ENCODE results near the gene CD83. TPM values are rescaled to one million over a fixed set of nuclear protein-coding genes. Genes with fewer than 3 reads are reported as not detected.
A peak's percentile ranks its signal among the peaks of the same experiment; 100 is the strongest.

CD83 gene, protein sequence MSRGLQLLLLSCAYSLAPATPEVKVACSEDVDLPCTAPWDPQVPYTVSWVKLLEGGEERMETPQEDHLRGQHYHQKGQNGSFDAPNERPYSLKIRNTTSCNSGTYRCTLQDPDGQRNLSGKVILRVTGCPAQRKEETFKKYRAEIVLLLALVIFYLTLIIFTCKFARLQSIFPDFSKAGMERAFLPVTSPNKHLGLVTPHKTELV
- total RNA-seq (2022) (5.1 and 6.5 TPM in 2 replicates), Bru-seq, nascent RNA (percentile 54 among the genes with signal in this experiment), BruChase-seq, experiment 1, labeled RNA remaining after a 6-hour chase (percentile 48 among the genes with signal in this experiment), BruChase-seq, experiment 2, labeled RNA remaining after a 2-hour chase (percentile 58 among the genes with signal in this experiment)
- long read RNA-seq, transcript CD83-201 (5 exons, 2,471 nt): major isoform, 9 of 10 reads
- long read RNA-seq, partial matches to known transcripts: 0 of 10 reads
- long read RNA-seq, other reads (novel, unspliced or antisense): 1 of 10 reads

DNA sequence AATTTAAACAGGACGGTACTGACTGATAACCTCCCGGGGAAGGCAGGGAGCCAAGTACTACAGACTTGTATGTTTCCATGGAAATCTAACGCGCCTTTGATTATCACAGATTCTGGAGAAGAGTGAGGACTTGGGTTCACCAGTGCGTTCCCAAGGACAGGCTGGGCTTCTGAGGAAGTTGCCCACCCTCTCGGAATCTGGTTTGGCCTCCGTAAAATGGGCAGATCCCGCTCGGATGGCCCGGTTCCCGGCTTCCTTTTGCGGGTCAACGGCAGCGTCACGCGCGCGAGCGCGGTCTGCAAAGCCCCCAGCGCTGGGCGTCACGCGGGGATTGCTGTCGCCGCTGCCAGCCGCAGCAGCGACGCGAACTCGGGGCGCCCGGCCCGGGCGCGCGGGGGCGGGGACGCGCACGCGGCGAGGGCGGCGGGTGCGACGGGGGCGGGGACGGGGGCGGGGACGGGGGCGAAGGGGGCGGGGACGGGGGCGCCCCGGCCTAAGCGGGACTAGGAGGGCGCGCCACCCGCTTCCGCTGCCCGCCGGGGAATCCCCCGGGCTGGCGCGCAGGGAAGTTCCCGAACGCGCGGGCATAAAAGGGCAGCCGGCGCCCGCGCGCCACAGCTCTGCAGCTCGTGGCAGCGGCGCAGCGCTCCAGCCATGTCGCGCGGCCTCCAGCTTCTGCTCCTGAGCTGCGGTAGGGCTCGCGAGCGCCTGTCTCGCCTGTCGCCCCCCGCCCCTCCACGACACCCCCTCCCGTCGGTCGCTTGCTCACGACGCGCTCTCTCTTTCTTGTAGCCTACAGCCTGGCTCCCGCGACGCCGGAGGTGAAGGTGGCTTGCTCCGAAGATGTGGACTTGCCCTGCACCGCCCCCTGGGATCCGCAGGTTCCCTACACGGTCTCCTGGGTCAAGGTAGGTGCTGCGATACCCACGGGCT lies at the start of gene CD83:
TSS of gene CD83 (plus strand) at position 615 of the 933 bp plus-strand sequence. CDS start at position 655, 40 bp downstream.
- DNase-seq: peak; percentile 63
- Mint-ChIP-seq H3K4me1 (ENCODE audit: low read depth, unreplicated experiment) (peaks cover 7% of the 10 kb centered on the region), H3K27me3 (ENCODE audit: unreplicated experiment) (no peaks in the 10 kb centered on the region), H3K9me3 (ENCODE audit: low read depth, unreplicated experiment) (no peaks in the 10 kb centered on the region), H3K4me3 (ENCODE audit: low read depth, unreplicated experiment) (peak within 1 kb of the TSS; percentile 92), H3K36me3 (ENCODE audit: insufficient read depth, unreplicated experiment) (peaks cover 14% of the 10 kb centered on the region), H3K27ac (ENCODE audit: unreplicated experiment) (peak within 1 kb of the TSS; percentile 82)
- CTCF ChIA-PET: no interaction called here
- BruUV-seq (replicated peaks): no TSS peak
- intact Hi-C loops (cut with micrococcal nuclease; ENCODE audit: unreplicated experiment): no loop called here
- TF ChIP-seq, protein P1, sequence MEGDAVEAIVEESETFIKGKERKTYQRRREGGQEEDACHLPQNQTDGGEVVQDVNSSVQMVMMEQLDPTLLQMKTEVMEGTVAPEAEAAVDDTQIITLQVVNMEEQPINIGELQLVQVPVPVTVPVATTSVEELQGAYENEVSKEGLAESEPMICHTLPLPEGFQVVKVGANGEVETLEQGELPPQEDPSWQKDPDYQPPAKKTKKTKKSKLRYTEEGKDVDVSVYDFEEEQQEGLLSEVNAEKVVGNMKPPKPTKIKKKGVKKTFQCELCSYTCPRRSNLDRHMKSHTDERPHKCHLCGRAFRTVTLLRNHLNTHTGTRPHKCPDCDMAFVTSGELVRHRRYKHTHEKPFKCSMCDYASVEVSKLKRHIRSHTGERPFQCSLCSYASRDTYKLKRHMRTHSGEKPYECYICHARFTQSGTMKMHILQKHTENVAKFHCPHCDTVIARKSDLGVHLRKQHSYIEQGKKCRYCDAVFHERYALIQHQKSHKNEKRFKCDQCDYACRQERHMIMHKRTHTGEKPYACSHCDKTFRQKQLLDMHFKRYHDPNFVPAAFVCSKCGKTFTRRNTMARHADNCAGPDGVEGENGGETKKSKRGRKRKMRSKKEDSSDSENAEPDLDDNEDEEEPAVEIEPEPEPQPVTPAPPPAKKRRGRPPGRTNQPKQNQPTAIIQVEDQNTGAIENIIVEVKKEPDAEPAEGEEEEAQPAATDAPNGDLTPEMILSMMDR (IDR thresholded peaks at IDR 0.05; ENCODE audit: unreplicated experiment): no peak

GRCh38 chr6:14068133-14068532 lies 49.4 kb upstream of the CD83 start:
- intact Hi-C loops (cut with micrococcal nuclease; ENCODE audit: unreplicated experiment): loop anchor here (1.0 kb wide), 1 partner anchor 273 kb away; no protein-coding TSS in a partner anchor
- no peaks in the 10 kb centered on the region for H3K4me1 Mint-ChIP-seq (ENCODE audit: low read depth, unreplicated experiment)
- H3K27ac Mint-ChIP-seq (ENCODE audit: unreplicated experiment): no peak overlapping the region
- no peaks in the 10 kb centered on the region for H3K36me3 Mint-ChIP-seq (ENCODE audit: insufficient read depth, unreplicated experiment)
- BruUV-seq (replicated peaks): no TSS peak
- TF ChIP-seq, protein P1 (IDR thresholded peaks at IDR 0.05; ENCODE audit: unreplicated experiment): no peak
- no peaks in the 10 kb centered on the region for H3K9me3 Mint-ChIP-seq (ENCODE audit: low read depth, unreplicated experiment)
- no peak overlapping the region for H3K4me3 Mint-ChIP-seq (ENCODE audit: low read depth, unreplicated experiment)
- DNase-seq: peak; percentile 21
- H3K27me3 Mint-ChIP-seq (ENCODE audit: unreplicated experiment): no peaks in the 10 kb centered on the region
- CTCF ChIA-PET: interaction anchor here (0.6 to 3.0 kb wide), 7 partner anchors 17 to 164 kb away, joined by 3 to 27 read pairs (median 4); no protein-coding TSS in a partner anchor

DNA sequence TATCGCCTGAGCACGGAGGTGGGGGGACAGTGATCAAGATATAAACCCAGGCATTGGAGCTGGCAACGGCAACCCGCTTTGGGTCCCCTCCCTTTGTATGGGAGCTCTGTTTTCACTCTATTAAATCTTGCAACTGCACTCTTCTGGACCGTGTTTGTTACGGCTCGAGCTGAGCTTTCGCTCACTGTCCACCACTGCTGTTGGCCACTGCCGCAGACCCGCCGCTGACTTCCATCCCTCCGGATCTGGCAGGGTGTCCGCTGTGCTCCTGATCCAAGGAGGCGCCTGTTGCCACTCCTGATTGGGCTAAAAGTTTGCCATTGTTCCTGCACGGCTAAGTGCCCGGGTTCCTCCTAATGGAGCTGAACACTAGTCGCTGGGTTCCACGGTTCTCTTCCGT lies 48.9 kb upstream of the CD83 start:
- intact Hi-C loops (cut with micrococcal nuclease; ENCODE audit: unreplicated experiment): loop anchor here (1.0 kb wide), 1 partner anchor 273 kb away; no protein-coding TSS in a partner anchor
- no peaks in the 10 kb centered on the region for H3K9me3 Mint-ChIP-seq (ENCODE audit: low read depth, unreplicated experiment)
- DNase-seq: no peak
- no peak overlapping the region for H3K4me3 Mint-ChIP-seq (ENCODE audit: low read depth, unreplicated experiment)
- H3K27ac Mint-ChIP-seq (ENCODE audit: unreplicated experiment): no peak overlapping the region
- CTCF ChIA-PET: interaction anchor here (0.6 to 3.0 kb wide), 5 partner anchors 17 to 160 kb away, joined by 3 to 27 read pairs (median 6); no protein-coding TSS in a partner anchor
- H3K27me3 Mint-ChIP-seq (ENCODE audit: unreplicated experiment): no peaks in the 10 kb centered on the region
- TF ChIP-seq, protein P1 (IDR thresholded peaks at IDR 0.05; ENCODE audit: unreplicated experiment): no peak
- no peaks in the 10 kb centered on the region for H3K4me1 Mint-ChIP-seq (ENCODE audit: low read depth, unreplicated experiment)
- H3K36me3 Mint-ChIP-seq (ENCODE audit: insufficient read depth, unreplicated experiment): no peaks in the 10 kb centered on the region
- BruUV-seq (replicated peaks): no TSS peak

DNA sequence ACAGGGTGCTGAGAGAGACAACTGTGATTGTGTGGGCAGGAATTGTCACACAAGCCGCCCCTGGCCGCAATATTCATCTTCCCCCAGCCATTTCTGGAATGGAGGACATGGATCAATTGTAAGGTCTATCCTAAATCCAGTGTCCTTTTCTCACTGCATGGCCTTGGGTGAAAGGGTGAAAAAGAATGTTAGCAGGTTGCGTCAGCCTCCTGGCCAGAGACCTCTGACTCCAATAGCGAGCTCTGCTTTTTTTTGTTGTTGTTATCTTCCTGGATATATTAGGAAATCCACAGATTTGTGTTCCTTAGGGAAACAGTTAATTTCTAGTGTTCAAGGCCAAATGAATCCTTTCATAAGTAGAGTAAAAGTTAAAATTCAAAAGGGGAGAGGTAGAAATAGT lies 47.1 kb upstream of the CD83 start:
- CTCF ChIA-PET: no interaction called here
- Mint-ChIP-seq H3K4me3 (ENCODE audit: low read depth, unreplicated experiment) (no peak overlapping the region), H3K4me1 (ENCODE audit: low read depth, unreplicated experiment) (no peaks in the 10 kb centered on the region), H3K27ac (ENCODE audit: unreplicated experiment) (no peak overlapping the region), H3K9me3 (ENCODE audit: low read depth, unreplicated experiment) (no peaks in the 10 kb centered on the region), H3K27me3 (ENCODE audit: unreplicated experiment) (no peaks in the 10 kb centered on the region), H3K36me3 (ENCODE audit: insufficient read depth, unreplicated experiment) (no peaks in the 10 kb centered on the region)
- BruUV-seq (replicated peaks): no TSS peak
- TF ChIP-seq, protein P1 (IDR thresholded peaks at IDR 0.05; ENCODE audit: unreplicated experiment): no peak
- no peak for DNase-seq
- intact Hi-C loops (cut with micrococcal nuclease; ENCODE audit: unreplicated experiment): no loop called here
